NCI-H1694 treated with DMSO at 0.1 percent for 48 hours (cell line): Measurements from ENCODE around the gene NMRK1.

Experiments
- DNase-seq: peaks from one replicate; lab custom pipeline; 2025; lab: John Stamatoyannopoulos, UW

NMRK1 gene

DNA sequence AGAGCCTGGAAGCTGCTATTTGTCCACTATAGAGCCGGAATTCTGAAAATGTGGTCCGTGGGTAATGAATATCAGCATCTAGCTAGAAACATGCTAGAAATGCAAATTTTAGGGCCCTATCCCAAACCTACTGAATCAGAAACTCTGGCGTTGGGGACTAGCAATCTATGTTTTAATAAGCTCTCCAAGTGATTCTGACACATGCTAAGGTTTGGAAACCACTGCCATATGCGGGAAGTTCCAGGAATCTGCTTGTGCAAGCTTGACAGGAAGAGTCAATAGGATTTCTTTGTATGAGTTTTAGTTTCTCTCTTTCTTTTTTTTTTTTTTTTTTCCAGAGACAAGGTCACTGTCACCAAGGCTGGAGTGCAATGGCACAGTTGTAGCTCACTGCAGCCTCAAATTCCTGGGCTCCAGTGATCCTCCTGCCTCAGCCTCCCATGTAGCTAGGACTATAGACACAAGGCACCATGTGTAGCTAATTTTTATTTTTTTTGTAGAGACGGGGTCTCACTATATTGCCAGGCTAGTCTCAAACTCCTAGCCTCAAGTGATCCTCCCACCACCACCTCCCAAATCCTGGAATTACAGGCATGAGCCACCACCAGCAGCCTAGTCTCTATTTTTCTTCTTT lies 33.5 kb downstream of the NMRK1 start:
- no peak for DNase-seq

DNA sequence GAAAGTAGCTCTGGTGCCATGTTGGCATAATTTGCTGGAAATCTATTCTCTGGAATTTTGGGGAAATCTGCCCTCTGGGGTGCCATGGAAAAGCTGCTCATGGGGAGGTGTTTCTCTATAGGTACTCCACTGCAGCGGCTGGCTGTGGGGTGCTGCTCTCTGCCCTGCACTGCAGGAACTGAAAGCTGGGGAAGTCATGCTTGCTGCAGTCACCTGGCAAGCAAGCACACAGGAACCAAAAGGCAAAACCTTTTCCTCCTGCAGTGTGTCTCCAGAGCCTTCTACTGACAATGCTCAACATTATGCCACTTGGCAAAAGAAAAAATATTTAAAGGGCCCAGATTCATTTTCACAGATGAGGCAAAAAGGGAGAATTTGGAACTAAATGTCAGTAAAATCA lies 34.1 kb downstream of the NMRK1 start:
- no peak for DNase-seq

DNA sequence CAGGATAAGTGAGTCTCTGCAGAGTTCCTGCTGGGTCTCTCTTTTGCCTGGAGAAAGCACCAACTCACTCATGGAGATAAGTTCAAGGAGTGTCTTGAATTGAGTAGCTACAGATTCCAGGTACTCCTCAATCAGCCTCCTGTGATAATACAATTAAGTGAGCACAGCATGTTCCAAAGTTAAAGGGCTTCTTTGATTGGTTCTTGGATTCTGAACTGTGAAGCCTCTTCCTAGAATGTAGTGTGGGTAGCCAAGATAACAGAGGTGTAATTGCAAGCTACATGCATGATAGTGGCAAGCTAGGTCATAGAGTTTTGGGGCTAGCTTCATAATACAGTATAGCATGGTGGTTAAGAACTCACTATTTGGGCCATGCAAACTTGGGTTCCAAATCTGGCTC lies 36.7 kb downstream of the NMRK1 start:
- DNase-seq: no peak

DNA sequence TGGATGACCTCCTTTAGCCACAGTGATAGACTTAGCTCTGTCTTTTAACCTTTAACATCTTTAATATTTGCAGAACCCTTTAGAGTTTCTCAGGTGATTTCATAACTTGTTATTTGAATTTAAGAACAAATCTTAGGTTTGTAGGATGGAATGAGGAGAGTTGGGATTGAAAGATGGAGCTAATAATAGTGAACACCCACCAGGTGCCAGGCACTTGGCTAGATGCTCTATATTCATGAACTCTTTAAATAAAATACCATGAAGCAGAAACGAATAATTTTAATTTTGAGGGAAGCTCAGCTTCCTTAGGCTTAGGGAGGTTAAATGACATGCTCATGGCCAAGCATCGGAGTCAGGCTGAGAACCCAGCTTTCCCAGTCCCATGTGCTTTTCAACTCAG lies 40.4 kb downstream of the NMRK1 start:
- DNase-seq: no peak

DNA sequence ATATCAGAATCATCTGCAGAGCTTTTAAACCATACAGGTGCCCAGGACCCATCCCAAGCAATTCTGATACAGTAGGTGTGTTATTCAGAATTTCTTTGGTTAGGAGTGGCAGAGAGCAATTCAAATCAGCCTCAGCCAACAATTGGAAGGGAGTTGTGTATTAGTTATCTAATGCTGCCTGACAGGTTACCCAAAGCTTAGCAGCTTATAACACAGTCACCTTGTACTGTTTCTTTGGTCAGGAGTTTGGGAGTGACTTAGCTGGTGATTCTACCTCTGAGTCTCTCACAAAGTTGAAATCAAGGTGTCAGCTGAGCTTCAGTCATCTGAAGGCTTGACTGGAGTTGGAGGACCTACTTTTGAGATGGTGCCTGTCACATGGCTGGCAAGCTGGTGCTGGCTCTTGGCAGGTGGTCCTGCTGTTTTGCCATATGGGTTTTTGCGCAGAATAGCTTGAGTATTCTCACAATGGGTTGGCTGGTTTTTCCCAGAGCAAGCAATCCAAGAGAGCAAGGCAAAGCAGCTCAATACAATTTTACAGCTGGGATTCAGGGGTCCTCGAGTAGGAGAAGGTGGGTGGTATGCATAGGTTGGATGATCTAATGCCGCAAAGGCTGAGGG lies 41.1 kb downstream of the NMRK1 start:
- DNase-seq: no peak

DNA sequence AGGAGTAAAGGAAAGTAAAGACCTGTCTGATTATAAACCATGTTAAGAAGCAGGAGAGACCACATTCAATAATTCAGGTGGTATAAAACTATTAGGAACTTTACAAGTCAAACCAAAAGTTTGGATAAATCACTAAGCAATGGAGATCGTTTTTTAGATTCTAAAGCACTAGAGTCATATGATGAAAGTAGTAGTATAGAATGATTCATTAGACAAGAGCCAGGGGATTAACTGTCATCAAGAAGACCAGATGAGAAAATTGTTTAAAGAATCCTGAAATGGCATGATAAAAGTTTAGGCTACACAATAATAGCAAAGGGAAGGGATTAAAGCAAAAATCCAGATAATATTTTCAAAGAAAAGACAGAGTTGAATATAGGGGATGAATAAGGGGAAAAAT lies 46.9 kb downstream of the NMRK1 start:
- no peak for DNase-seq

DNA sequence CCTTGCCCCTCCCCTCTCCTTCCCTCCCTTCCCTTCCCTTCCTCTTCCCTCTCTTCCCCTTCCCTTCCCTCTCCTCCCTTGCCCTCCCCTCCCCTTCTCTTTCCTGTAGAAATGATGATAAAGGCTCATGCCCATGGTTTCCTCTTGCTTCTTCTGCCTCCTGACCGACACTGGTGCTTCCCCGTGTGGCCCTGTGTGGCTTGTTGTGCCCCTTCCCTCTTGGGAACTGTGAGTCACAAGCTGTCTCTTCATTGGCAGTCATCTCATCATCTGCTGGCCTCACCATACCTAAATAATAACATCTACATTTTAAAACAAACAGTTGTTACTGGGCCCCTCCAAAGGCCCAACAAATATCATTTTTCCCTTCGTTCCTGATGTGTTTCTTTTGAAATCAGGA lies 48.2 kb downstream of the NMRK1 start:
- DNase-seq: no peak

DNA sequence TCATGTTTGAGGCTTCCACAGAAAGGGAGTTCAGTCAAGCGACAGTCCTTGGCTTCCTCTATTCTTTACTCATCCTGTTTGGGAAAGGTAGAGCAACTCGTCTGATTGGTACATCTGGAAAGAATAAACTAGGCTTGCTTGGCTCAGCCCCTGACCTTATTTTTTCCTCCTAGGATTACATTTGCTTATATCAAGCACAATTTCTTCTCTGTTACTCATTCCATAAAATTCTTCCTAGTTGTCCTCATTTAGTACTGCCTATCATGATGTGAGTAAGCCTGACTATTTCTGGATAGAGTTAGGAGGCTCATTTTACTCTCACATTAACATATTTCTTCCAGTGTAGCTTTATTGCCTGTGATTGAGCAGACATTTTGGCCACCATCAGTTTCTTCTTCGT lies 48.9 kb downstream of the NMRK1 start:
- DNase-seq: no peak

DNA sequence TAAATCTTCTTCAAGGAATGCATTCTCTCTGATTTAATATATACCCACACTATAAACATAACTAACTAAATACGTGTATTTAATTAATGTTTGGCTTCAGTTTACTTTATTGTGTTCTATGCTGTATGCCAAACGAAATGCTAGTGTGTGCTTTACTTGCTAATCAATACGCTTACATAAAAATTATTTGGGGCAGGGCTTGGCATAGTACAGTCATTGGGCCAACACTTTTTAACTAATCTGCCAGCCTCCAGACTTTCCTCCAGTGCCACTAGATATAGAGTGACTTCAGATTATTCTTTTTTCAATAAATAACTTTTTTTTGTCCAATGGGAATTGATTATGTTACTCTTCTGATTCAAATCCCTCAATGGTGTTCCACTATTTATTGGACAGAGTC lies 51.2 kb downstream of the NMRK1 start:
- DNase-seq: no peak

DNA sequence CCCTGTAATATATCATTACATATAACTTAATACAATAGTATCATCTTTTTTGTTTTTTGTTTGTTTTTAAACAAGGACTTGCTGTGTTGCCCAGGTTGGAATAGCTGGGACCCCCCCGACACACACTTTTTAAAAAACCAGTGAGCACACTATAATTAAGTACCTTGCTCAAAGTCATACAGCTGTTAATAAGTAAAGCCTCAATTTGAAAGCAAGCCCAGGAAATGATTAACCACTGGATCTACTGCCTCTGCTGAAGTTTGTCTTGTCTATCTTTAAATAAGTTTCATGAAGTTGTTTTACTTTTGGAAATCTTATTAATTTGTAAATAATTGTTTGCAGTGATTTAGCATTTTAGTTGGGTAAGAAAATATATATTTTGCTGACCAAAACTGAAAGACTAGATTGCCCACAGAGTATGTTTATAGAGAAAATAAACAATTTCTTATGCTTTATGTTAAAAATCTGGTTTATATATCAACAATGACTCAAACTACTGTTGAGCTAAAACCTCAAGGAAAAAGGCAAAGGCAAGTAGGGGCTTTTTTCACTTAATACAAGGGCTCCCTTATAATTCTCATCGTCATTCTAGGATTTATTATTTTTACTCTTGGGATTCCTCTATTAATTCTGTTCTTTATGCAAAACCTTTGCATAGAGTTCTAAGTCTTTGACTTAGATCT lies 54.0 kb downstream of the NMRK1 start:
- DNase-seq: no peak

DNA sequence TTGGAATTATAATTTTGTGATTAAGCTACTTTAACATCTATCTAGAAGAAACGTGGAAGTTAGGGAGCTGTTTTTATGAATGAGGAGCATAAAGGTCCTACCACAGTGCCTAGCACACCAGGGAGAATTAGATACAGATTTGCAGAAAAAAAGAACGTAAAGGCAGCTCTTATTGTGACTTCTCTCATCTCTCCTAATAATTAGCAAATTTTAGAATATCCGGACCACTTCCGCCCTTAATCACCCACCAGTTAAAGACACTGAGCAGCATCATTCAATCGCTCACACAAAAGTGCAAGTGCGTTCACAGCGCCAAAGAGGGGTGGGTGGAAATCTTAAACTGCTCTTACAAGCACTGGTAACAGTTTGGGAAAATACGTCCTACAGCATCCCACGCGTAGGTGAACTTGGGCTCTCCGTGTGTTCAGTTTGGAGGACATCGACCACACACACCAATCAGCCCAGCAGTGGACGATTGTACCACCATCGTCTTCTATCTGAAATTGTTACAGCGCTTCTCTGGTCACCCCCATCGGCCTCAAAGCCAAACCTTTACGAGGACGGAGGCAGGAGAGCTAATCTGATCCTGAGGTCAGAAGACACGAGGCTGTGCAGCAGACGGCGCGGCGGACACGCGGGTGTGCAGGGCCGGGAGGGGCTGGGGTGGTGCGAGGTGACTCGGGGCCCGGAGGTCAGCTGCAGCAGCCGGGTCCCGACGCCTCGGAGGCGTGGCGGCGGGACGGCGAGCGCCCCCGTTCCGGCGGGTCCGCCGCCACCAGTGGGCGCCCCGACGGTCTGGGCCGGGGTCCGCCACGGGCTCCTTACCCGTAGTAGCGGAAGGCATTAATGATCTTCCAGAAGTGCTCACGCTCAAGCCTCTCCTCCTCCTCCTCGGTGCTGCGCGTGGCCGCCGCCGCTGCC lies 60.5 kb downstream of the NMRK1 start:
- peak; percentile 2 for DNase-seq

DNA sequence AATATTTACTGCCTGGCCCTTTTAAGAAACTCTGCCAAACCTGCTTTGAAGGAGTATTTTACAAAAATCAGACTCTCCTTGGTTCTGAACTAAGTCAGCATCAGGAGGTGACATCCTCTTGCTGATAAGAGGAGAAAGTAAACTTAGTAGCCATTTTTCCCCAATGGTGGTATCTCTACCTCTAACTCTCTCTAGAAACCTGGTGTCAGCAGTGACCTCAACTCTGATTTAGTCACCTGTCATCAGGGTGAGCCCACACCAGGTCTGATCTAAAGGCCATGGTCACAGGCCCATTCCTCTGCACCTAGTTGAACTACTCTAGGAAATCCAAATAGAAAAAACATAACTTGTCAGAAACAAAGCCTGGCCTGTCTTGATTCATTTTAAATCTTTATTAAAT lies 64.1 kb downstream of the NMRK1 start:
- no peak for DNase-seq

DNA sequence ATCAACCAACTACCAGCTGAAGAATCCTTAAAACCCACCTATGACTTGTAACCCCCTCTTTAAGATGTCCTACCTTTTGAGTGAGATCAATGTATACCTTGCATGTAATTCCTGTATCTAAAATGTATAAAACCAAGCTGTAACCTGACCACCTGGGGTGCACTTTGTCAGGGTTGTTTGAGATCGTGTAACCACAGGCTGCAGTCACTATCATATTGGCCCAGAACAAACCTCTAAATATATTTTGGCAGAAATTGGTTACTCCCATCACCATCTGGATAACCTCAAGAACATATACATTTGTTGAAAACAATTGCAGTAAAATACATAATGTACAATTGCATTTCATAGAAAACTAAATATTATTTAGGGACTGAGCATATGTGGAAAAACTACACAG lies 68.3 kb downstream of the NMRK1 start:
- no peak for DNase-seq

DNA sequence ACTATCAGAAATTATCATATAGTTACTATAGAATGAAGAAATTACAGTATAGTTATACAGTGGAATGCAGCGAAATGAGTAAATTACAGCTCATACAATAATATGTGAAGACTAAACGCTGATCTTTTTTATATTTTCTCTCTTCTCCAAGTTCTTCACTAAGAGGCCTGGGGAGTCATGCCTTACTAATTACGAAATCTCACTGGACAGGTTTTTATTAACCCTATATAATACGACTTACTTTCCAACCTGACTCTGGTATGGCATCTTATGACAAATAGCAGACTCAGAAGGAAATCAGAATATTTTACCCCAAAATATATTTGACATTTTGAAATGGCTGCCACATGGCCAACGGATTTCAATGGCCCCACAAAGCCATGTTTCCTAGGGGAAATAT lies 68.9 kb downstream of the NMRK1 start:
- DNase-seq: no peak

DNA sequence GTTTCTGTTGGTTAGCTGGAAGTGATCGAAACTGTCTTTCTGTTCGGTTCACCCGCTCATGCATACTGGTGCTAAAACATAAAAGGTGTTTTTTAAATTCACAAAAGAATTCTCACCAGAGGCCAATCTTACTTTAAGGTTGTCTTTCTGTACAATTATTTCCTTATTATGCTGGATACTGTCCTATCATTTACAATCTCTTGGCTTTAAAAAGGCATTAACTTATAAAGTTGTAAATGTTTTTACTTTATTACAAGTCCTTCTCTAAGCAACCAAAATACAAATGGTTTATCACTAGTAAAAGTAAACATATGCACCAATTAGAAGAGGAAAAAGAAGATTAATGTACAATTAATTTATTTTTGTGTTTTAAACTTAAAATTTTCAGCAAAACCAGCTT lies 70.6 kb downstream of the NMRK1 start:
- no peak for DNase-seq

DNA sequence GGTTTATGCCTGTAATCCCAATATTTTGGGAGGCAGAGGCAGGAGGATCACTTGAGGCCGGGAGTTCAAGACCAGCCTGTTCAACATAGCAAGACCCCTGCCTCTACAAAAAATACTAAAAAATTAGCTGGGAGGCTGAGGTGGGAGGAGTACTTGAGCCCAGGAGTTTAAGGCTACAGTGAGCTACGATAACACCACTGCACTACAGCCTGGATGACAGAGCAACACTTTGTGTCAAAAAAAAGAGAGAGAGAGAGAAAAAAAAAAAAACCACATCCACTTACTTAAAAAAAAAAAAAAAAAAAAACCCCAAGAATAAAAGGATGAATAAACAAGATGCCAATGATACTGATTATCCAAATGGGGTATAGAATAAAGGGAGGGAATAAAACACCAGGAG lies 74.2 kb downstream of the NMRK1 start:
- DNase-seq: no peak
